GM19452 (cell line): Measurements from ENCODE around the gene TNS1.

Experiments used
- ATAC-seq: cut with Tn5 transposase; IDR thresholded peaks from one replicate; pipeline ENCODE4 v1.9.1; 2021; ENCODE audit not compliant: unreplicated experiment

Gene TNS1

GRCh38 chr2:217902379-217903141, 100.2 kb downstream of the TNS1 start:
- no peak for ATAC-seq

GRCh38 chr2:217901835-217902378, 100.9 kb downstream of the TNS1 start:
- no peak for ATAC-seq

GRCh38 chr2:217901400-217901799, 101.4 kb downstream of the TNS1 start:
- no peak for ATAC-seq

GRCh38 chr2:217900780-217901360, 101.9 kb downstream of the TNS1 start:
- ATAC-seq = no peak

GRCh38 chr2:217900010-217900779, 102.6 kb downstream of the TNS1 start:
- no peak for ATAC-seq

- no peak for ATAC-seq
Observed at GRCh38 chr2:217899231-217900009, 103.4 kb downstream of the TNS1 start.

GRCh38 chr2:217897816-217898806, 104.7 kb downstream of the TNS1 start:
- no peak for ATAC-seq

GRCh38 chr2:217897091-217897715, 105.6 kb downstream of the TNS1 start:
- no peak for ATAC-seq

- no peak for ATAC-seq
Observed at GRCh38 chr2:217895070-217895635, 107.6 kb downstream of the TNS1 start.

GRCh38 chr2:217893440-217893839, 109.4 kb downstream of the TNS1 start:
- ATAC-seq = no peak

- ATAC-seq = no peak
Observed at GRCh38 chr2:217892560-217892959, 110.2 kb downstream of the TNS1 start.

- no peak for ATAC-seq
Observed at GRCh38 chr2:217890445-217890844, 112.3 kb downstream of the TNS1 start.

GRCh38 chr2:217889656-217890055, 113.1 kb downstream of the TNS1 start:
- no peak for ATAC-seq

GRCh38 chr2:217887841-217888701, 114.7 kb downstream of the TNS1 start:
- no peak for ATAC-seq

- no peak for ATAC-seq
Observed at GRCh38 chr2:217886720-217887309, 116.0 kb downstream of the TNS1 start.

GRCh38 chr2:217886091-217886490, 116.7 kb downstream of the TNS1 start:
- no peak for ATAC-seq

GRCh38 chr2:217884985-217885384, 117.8 kb downstream of the TNS1 start:
- no peak for ATAC-seq

- ATAC-seq = no peak
Observed at GRCh38 chr2:217880891-217881290, 121.9 kb downstream of the TNS1 start.
